A549 (cell line): ENCODE data around the gene HMGCS1. TPM values are rescaled to one million over a fixed set of nuclear protein-coding genes. Genes with fewer than 3 reads are reported as not detected.
A peak's percentile ranks its signal among the peaks of the same experiment; 100 is the strongest.

Source experiments
- ATAC-seq, 2 experiments: fragments of 200-7000 bp in 1 of 2; fragments of >200 bp in 1 of 2; cut with Nextera tagmentation in 1 of 2; cut with Tn5 transposase in 1 of 2; 3 replicates each; pipeline versions ENCODE4 v1.8.0 to v1.9.1; 2018 to 2020; ENCODE audit warnings: mild to moderate bottlenecking in 1 of 2, moderate library complexity in 1 of 2
- CTCF ChIA-PET: fragments of 300-600 bp; sonication (Branson Sonifier 250); formaldehyde crosslinking; extraction: SDS; loops from one replicate; lab custom pipeline; 2021; ENCODE audit warnings: antibody characterized with exemption, inconsistent platforms; lab: Yijun Ruan, JAX
- POLR2A ChIA-PET: fragments of 350-600 bp; formaldehyde crosslinking; extraction: SDS; loops from one replicate; lab custom pipeline; 2021; ENCODE audit warnings: antibody characterized with exemption, inconsistent platforms; lab: Yijun Ruan, JAX
- DNase-seq, 2 experiments: peaks; one replicate each; pipeline versions ENCODE4 v3.0.0 to v3.0.0-alpha.2; 2011 to 2016; ENCODE audit warnings: low read depth in 1 of 2, low spot score in 1 of 2
- FAIRE-seq: peaks from 2 replicates; lab custom pipeline; 2011; peaks lifted over from hg19 to GRCh38; lab: Jason Lieb, UNC
- H3K27ac ChIP-seq, 2 experiments: fragments of >200 bp; sonication (Bioruptor Twin); formaldehyde crosslinking; 3 replicates each; pipeline ENCODE4 v1.5.1; 2016 to 2017
- H3K4me1 ChIP-seq: fragments of >200 bp; sonication (Bioruptor Twin); formaldehyde crosslinking; 3 replicates; pipeline ENCODE4 v1.6.1; 2016
- H3K4me2 ChIP-seq: fragments of >200 bp; sonication (Bioruptor Twin); formaldehyde crosslinking; 3 replicates; pipeline ENCODE4 v1.6.1; 2016
- H3K4me3 ChIP-seq: fragments of >200 bp; sonication (Bioruptor Twin); formaldehyde crosslinking; 3 replicates; pipeline ENCODE4 v1.5.1; 2016
- H3K9me3 ChIP-seq: fragments of >200 bp; sonication (Bioruptor Twin); formaldehyde crosslinking; 3 replicates; pipeline ENCODE4 v1.6.1; 2016
- BHLHE40 ChIP-seq: IDR thresholded peaks from 2 replicates; pipeline ENCODE4 v1.6.1; 2012; ENCODE audit warnings: low read depth, low read length, inconsistent platforms
- CEBPB ChIP-seq, 2 experiments: fragments of >200 bp in 1 of 2; sonication (Bioruptor Twin) in 1 of 2; formaldehyde crosslinking in 1 of 2; IDR thresholded peaks; 2 replicates each; pipeline ENCODE4 v1.6.1; 2012 to 2016
- CHD2 ChIP-seq: fragments of 150-350 bp; IDR thresholded peaks from 2 replicates; pipeline ENCODE4 v1.6.1; 2014; ENCODE audit warnings: low read length; ENCODE audit not compliant: partially characterized antibody
- CTCF ChIP-seq: fragments of >200 bp; sonication (Bioruptor Twin); formaldehyde crosslinking; IDR thresholded peaks from 3 replicates; pipeline ENCODE4 v1.5.1; 2016
- EHF ChIP-seq: fragments of 250-450 bp; sonication (Bioruptor Pico); IDR thresholded peaks from 2 replicates; pipeline ENCODE4 v1.5.0; 2020; ENCODE audit warnings: mild to moderate bottlenecking
- EP300 ChIP-seq, 2 experiments: fragments of >200 bp; sonication (Bioruptor Twin); formaldehyde crosslinking; IDR thresholded peaks; 2 replicates in 1 of 2; 3 replicates in 1 of 2; pipeline ENCODE4 v1.6.1; 2016 to 2017
- FOSB ChIP-seq: fragments of 250-450 bp; sonication (Bioruptor Pico); IDR thresholded peaks from 2 replicates; pipeline ENCODE4 v1.5.0; 2020; ENCODE audit warnings: mild to moderate bottlenecking, moderate library complexity
- FOSL2 ChIP-seq, 2 experiments: fragments of 450-650 bp in 1 of 2; fragments of >200 bp in 1 of 2; sonication (Bioruptor Twin) in 1 of 2; formaldehyde crosslinking; IDR thresholded peaks; 2 replicates each; pipeline versions ENCODE4 v1.5.0 to v1.6.1; 2016 to 2020; ENCODE audit warnings: mild to moderate bottlenecking in 1 of 2, moderate library complexity in 1 of 2
- FOXS1 ChIP-seq: fragments of 250-450 bp; sonication (Bioruptor Pico); IDR thresholded peaks from 2 replicates; pipeline ENCODE4 v1.5.0; 2020; ENCODE audit warnings: mild to moderate bottlenecking, moderate library complexity
- GATA3 ChIP-seq: IDR thresholded peaks from 2 replicates; pipeline ENCODE4 v1.6.1; 2012; ENCODE audit warnings: borderline replicate concordance
- HOXA7 ChIP-seq: fragments of 250-450 bp; sonication (Bioruptor Pico); IDR thresholded peaks from 2 replicates; pipeline ENCODE4 v1.5.0; 2020; ENCODE audit warnings: mild to moderate bottlenecking, moderate library complexity
- HOXB13 ChIP-seq: fragments of 250-450 bp; sonication (Bioruptor Pico); IDR thresholded peaks from 2 replicates; pipeline ENCODE4 v1.5.0; 2020; ENCODE audit warnings: low read depth, mild to moderate bottlenecking, moderate library complexity
- JUNB ChIP-seq: fragments of >200 bp; sonication (Bioruptor Twin); formaldehyde crosslinking; IDR thresholded peaks from 2 replicates; pipeline ENCODE4 v1.6.1; 2016
- MAFK ChIP-seq: fragments of 450-650 bp; IDR thresholded peaks from 2 replicates; pipeline ENCODE4 v1.6.1; 2014; ENCODE audit not compliant: partially characterized antibody
- MAZ ChIP-seq: fragments of 150-350 bp; IDR thresholded peaks from 2 replicates; pipeline ENCODE4 v1.6.1; 2014; ENCODE audit warnings: antibody characterized with exemption, low read depth, low read length, borderline replicate concordance
- MYC ChIP-seq: IDR thresholded peaks from 2 replicates; pipeline ENCODE4 v1.6.1; 2012; ENCODE audit warnings: mild to moderate bottlenecking, inconsistent platforms, low read length, improper control_type of control experiment, borderline replicate concordance
- NR3C1 ChIP-seq: fragments of >200 bp; sonication (Bioruptor Twin); formaldehyde crosslinking; IDR thresholded peaks from 3 replicates; pipeline ENCODE4 v1.6.1; 2017
- PBX3 ChIP-seq: IDR thresholded peaks from 2 replicates; pipeline ENCODE4 v1.6.1; 2012
- RNF2 ChIP-seq: fragments of 200-600 bp; sonication (generic); IDR thresholded peaks from 2 replicates; pipeline ENCODE4 v1.6.1; 2016; ENCODE audit warnings: low read depth, mild to moderate bottlenecking, antibody characterized with exemption, moderate library complexity, borderline replicate concordance
- SMC3 ChIP-seq: fragments of >200 bp; sonication (Bioruptor Twin); formaldehyde crosslinking; IDR thresholded peaks from 3 replicates; pipeline ENCODE4 v1.6.1; 2018; ENCODE audit warnings: inconsistent platforms
- SREBF2 ChIP-seq: fragments of 450-650 bp; IDR thresholded peaks from 2 replicates; pipeline ENCODE4 v1.6.1; 2014; ENCODE audit warnings: mild to moderate bottlenecking, moderate library complexity
- TFCP2L1 ChIP-seq: fragments of 250-450 bp; sonication (Bioruptor Pico); IDR thresholded peaks from 2 replicates; pipeline ENCODE4 v1.5.0; 2021; ENCODE audit warnings: mild to moderate bottlenecking
- TP53 ChIP-seq: fragments of 250-450 bp; sonication (Bioruptor Pico); IDR thresholded peaks from 2 replicates; pipeline ENCODE4 v1.5.0; 2021; ENCODE audit warnings: mild to moderate bottlenecking, moderate library complexity
- ZC3H11A ChIP-seq: fragments of 450-650 bp; IDR thresholded peaks from 2 replicates; pipeline ENCODE4 v1.6.1; 2014; ENCODE audit warnings: antibody characterized with exemption, mild to moderate bottlenecking
- ZNF302 ChIP-seq: fragments of 250-450 bp; sonication (Bioruptor Pico); IDR thresholded peaks from 2 replicates; pipeline ENCODE4 v1.9.0; 2021; ENCODE audit warnings: inconsistent platforms, mild to moderate bottlenecking, moderate library complexity
- ZSCAN20 ChIP-seq: fragments of 250-450 bp; sonication (Bioruptor Pico); IDR thresholded peaks from 2 replicates; pipeline ENCODE4 v1.8.0; 2022; ENCODE audit warnings: mild to moderate bottlenecking, moderate library complexity
- WGBS: methylation state at CpG from one replicate; pipeline ENCODE4 v1.1.6; 2017; ENCODE audit errors: missing lambda C conversion rate; 5-methylcytosine and 5-hydroxymethylcytosine counted together
- polyA plus RNA-seq, 4 experiments: library from polyadenylated mRNA; depleted of rRNA in 3 of 4; stranded (reverse); fragments of >200 nt; fragmentation: RNase III in 1 of 4; extraction: RNeasy Plus Mini Kit Qiagen cat#74134 plus additional on column Dnase treatment in 1 of 4; gene quantifications; 2 replicates in 3 of 4; 3 replicates in 1 of 4; pipeline ENCODE4 v1.2.3, GENCODE V29; 2011 to 2017
- TF ChIP-seq, protein P1 (sequence below): IDR thresholded peaks from 2 replicates; pipeline ENCODE4 v1.6.1; 2012; ENCODE audit warnings: low read depth, borderline replicate concordance
- TF ChIP-seq, protein P2 (sequence below): fragments of 200-600 bp; sonication (generic); IDR thresholded peaks from 2 replicates; pipeline ENCODE4 v1.6.1; 2016; ENCODE audit warnings: antibody characterized with exemption, mild to moderate bottlenecking, moderate library complexity

HMGCS1 gene
- polyA plus RNA-seq, 2 of the 4 experiments (the other 2 are of a cell fraction): 64.8 to 72.8 TPM

GRCh38 chr5:43315263-43315662 lies 2.1 kb upstream of the HMGCS1 start (continued):
- TF ChIP-seq RNF2 (no peak), EHF (CRISPR knock-in tag) (0 out of 2 replicates have a peak, but pooled peaks have one; percentile 60), HOXB13 (CRISPR knock-in tag) (no peak), TFCP2L1 (CRISPR knock-in tag) (no peak), ZNF302 (CRISPR knock-in tag) (no peak; the same call in 1 of the 2 replicates), TP53 (CRISPR knock-in tag) (no peak), MYC (0 out of 2 replicates have a peak, but pooled peaks have one; percentile 20)

DNA sequence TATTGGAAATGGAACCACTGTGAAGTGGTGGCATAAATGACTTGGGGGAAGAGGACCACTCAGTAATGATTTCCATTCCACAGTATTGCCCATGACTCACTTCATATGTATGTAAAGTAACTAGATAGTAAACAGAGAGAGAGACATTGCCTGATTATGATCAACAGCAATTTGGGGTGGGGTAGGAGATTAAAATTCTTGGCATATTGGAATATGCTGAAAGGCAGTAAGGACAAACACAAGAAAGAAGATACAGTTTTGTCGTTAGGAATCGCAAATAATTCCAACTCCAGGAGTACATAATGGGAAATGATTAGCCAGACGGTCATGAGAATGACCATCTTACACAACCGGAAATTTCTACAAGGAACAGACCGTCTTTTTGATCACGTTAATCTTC lies 1.5 kb upstream of the HMGCS1 start:
- peaks cover 46% of the 10 kb centered on the region for H3K4me1 ChIP-seq
- ChIA-PET POLR2A (interaction anchor here (1.2 to 3.0 kb wide), 2 partner anchors 170 to 193 kb away, joined by 3 to 29 read pairs; partner anchors contain the start of gene TMEM267), CTCF (interaction anchor here (1.0 to 3.8 kb wide), 4 partner anchors 74 to 406 kb away, joined by 3 to 32 read pairs (median 7); partner anchors contain the start of gene TMEM267)
- FAIRE-seq (no peak), DNase-seq (peak in 1 of 2 experiments; percentile 86), ATAC-seq (peak in 1 of 2 experiments; percentile 20; a peak in 3 of 6 replicates)
- peak; percentile 37; the same call in 1 of the 2 replicates for TF ChIP-seq FOXS1 (CRISPR knock-in tag)
- TF ChIP-seq MAZ: no peak
- no peak for TF ChIP-seq FOSB (CRISPR knock-in tag)
- TF ChIP-seq CTCF: no peak
- no peak for TF ChIP-seq NR3C1
- no peak for TF ChIP-seq SMC3
- TF ChIP-seq PBX3: no peak
- TF ChIP-seq, protein P1, sequence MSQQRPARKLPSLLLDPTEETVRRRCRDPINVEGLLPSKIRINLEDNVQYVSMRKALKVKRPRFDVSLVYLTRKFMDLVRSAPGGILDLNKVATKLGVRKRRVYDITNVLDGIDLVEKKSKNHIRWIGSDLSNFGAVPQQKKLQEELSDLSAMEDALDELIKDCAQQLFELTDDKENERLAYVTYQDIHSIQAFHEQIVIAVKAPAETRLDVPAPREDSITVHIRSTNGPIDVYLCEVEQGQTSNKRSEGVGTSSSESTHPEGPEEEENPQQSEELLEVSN: no peak
- no peak for TF ChIP-seq CHD2
- peak; percentile 97 for TF ChIP-seq GATA3
- TF ChIP-seq CEBPB (IDR thresholded peaks at IDR 0.05): peak in 1 of 2 experiments; percentile 82; a peak in 2 of 4 replicates
- no peak for TF ChIP-seq ZC3H11A
- TF ChIP-seq BHLHE40: no peak
- TF ChIP-seq MAFK: peak; percentile 29
- TF ChIP-seq TP53 (CRISPR knock-in tag): no peak
- TF ChIP-seq EP300 (IDR thresholded peaks at IDR 0.05): peak in 1 of 2 experiments; percentile 36; a peak in 1 of 5 replicates
- TF ChIP-seq FOSL2 (IDR thresholded peaks at IDR 0.05): no peak
- peak; percentile 94 for TF ChIP-seq FOSL2 (CRISPR knock-in tag; IDR thresholded peaks at IDR 0.05)
- TF ChIP-seq ZSCAN20 (CRISPR knock-in tag): no peak
- TF ChIP-seq SREBF2: no peak
- TF ChIP-seq, protein P2, sequence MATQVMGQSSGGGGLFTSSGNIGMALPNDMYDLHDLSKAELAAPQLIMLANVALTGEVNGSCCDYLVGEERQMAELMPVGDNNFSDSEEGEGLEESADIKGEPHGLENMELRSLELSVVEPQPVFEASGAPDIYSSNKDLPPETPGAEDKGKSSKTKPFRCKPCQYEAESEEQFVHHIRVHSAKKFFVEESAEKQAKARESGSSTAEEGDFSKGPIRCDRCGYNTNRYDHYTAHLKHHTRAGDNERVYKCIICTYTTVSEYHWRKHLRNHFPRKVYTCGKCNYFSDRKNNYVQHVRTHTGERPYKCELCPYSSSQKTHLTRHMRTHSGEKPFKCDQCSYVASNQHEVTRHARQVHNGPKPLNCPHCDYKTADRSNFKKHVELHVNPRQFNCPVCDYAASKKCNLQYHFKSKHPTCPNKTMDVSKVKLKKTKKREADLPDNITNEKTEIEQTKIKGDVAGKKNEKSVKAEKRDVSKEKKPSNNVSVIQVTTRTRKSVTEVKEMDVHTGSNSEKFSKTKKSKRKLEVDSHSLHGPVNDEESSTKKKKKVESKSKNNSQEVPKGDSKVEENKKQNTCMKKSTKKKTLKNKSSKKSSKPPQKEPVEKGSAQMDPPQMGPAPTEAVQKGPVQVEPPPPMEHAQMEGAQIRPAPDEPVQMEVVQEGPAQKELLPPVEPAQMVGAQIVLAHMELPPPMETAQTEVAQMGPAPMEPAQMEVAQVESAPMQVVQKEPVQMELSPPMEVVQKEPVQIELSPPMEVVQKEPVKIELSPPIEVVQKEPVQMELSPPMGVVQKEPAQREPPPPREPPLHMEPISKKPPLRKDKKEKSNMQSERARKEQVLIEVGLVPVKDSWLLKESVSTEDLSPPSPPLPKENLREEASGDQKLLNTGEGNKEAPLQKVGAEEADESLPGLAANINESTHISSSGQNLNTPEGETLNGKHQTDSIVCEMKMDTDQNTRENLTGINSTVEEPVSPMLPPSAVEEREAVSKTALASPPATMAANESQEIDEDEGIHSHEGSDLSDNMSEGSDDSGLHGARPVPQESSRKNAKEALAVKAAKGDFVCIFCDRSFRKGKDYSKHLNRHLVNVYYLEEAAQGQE: no peak
- no peak for TF ChIP-seq HOXA7
- TF ChIP-seq JUNB: no peak
- WGBS: 3% methylated on average over 6 of the region's 6 CpGs
- H3K27ac ChIP-seq: peak overlapping the region; percentile 81
- no peaks in the 10 kb centered on the region for H3K9me3 ChIP-seq
- H3K4me2 ChIP-seq: peak overlapping the region; percentile 90
- H3K4me3 ChIP-seq: peak overlapping the region; percentile 30; the same call in 1 of the 3 replicates
